Activated gamma-delta T cell treated with anti-CD3 and anti-CD28 coated beads, Interleukin-2, amount 50 U/mL, for 16 hours (primary cell): Measurements from ENCODE around the gene ZCCHC17.
"Not testable (repeated sequence)": the region's sequence is repeated elsewhere in the genome, so short reads cannot be mapped to it uniquely, and the experiment has no call there.

Source experiments
- DNase-seq: peaks from one replicate; pipeline ENCODE4 v3.0.0-alpha.2; 2020; ENCODE audit warnings: low read depth

The ZCCHC17 gene

DNA sequence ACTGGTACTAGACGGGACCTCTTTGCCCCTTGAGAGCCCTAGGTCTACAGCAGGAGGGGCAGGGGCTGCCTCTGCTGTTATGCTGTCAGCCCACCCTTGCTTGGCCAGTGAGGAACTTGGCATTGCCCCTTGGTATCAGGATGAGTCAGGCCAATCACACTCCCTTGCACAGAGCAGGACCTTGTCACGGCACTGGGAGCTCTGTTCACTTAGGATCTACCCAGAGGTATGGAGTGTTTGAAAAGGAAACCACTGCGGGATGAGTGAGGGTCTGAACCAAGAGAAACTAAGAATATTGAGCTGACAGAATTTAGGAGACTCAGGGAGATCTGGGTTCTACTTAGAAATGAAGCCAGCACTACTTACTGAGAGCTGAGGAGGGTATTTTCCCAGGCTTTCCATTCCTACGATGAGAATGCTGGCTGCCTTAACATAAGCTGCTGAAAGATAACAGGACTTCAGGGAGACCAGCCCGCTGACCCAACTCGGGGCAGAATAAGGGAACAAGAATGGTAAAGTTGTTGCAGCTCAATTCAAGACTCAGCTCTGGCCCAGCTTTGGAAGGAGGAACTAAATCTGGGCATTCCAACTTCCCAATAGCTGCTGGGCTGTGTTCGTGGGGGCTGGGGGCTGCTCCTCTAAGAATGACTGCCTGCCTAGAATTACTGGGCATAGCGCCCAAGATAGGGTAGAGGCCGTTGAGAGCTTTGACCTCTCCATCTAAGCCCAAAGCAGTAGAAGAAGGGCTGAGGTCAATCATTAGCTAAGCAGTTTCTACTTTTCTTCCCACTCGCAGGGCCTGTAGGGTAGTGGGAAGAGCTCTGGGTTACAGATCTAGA lies 74.5 kb downstream of the ZCCHC17 start:
- no peak for DNase-seq

DNA sequence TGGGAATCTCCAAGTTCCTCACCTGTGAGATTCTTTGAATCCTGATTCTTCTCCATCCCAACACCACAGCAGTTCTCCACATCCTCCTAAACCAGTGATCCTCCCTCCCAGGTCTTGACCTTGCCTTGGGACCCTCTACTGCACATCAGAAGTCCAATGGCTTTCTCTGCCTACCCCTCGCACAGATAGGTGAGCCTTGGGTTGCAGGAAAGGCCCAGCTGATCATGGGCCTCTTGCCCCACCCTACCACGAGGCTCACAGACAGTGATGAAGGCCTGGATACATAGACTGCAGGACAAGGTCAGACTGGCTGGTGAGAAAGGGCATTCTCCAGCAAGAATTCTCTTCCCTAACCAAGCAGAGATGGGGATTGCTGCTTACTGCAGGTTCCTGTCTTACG lies 75.2 kb downstream of the ZCCHC17 start:
- DNase-seq = no peak

DNA sequence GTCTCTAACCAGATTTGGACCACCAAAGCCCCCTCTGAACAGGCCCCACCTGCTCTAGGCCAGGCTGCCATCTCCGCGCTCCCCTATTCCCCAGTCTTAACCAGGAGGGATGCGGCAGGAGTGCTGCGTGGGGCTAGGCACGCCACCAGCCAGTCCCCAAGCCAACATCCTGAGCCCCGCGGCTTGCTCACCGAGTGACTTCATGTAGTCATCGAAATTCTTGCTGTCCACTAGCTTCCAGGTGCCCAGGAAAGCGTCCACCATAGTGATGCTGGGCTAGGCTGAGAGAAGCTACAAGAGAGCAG lies 75.9 kb downstream of the ZCCHC17 start:
- DNase-seq = no peak

DNA sequence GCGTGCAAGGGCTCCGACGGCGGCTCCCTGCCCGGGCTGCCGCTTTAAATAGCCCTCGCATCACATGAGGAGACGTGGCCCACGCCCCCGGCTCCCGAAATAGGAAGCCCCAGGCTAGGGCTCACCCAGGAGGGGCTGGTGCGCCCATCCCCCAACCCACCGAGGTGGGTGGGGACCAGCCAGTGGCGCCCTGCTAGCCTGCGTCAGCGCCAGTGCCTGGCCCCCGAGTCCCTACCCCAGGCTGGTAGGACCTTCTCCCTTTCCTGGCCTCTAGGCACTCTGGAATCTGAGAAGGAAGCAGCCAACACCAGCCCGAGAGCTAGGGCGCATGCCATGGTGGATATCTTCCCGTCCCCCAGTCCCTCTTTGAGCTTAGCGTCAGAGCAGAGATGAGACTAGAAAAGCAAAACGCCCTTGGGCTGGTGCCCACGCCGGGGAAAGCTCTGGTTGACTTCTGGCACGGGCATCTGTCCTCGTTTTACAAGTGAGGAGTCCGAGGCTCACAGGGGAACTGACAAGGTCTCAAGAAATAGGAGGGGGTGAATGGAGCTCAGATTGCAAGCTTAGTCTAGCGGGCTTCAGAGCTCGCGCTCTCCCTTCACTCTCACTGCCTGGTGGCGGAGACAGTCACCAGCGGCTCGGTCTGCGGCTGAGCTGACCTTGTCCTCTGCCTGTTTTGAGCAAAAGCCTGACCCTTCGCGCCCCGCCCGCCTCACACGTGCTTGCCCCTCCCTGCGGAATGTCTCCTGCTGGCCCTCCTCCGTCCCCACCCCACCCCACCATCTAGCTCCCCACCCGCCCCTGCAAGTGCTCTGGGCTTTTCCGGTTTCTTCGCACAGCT lies 76.4 kb downstream of the ZCCHC17 start, which contains the start of gene FABP3:
FABP3 (minus strand) TSS at position 21 of the 841 bp plus-strand sequence. CDS start 62 bp downstream, outside the sequence.
- DNase-seq = no peak

DNA sequence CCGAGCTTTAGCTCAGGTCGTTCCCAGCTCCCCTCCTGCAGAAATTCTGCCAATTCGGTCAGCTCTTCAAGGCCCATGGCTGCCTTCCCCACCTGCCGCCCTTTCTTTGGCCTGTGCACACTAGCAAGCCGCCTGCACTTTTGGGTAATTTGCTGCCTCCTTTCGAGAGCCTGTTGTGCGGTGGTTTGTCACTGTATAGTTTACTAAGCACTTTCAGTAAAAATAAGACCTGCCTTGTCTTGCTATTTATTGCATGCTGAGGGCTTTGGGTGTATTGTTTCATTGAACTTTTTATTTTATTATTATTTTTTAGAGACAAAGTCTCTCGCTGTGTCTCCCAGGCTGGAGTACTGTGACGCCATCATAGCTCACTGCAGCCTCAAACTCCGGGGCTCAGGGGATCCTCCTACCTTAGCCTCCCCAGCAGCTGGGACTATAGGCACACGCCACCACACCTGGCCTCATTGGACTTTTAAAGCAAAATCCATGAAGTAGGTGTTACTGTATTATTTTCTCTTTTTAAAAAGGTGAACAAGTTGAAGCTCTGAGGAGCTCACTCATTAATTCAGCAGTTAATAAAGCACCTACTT lies 77.2 kb downstream of the ZCCHC17 start:
- no peak for DNase-seq

DNA sequence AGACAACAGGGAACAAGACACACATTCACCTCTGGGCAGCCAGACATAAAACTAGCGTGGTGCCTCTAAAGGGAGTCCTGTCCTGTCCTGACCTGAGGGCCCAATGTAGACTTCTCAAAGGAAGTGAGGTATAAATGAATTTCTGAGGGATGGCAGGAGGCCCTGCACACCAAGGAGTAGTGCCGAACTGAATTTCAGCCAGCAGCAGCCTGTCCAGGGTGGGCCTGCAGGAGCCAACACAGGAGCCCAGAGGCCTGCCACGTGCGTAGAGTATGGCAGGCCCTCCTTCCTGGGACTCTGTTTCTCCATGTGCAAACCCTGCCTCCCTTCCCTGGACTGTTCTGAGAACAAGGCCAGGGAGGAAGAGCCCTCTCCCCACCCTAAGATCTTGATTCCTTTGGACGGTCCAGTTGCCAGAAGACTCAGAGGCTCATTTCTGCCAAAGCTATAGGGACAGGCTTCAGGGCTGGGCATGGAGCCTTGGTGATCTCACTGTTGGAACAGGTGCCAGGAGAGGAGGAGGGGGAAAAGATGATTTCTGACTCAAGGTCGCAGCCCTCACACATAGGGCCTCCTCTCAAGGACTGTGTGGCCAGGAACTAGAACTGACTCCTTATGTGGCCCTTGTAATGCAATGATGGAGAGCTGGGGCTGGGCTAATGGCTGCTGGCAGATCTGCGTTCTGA lies 77.8 kb downstream of the ZCCHC17 start:
- no peak for DNase-seq

DNA sequence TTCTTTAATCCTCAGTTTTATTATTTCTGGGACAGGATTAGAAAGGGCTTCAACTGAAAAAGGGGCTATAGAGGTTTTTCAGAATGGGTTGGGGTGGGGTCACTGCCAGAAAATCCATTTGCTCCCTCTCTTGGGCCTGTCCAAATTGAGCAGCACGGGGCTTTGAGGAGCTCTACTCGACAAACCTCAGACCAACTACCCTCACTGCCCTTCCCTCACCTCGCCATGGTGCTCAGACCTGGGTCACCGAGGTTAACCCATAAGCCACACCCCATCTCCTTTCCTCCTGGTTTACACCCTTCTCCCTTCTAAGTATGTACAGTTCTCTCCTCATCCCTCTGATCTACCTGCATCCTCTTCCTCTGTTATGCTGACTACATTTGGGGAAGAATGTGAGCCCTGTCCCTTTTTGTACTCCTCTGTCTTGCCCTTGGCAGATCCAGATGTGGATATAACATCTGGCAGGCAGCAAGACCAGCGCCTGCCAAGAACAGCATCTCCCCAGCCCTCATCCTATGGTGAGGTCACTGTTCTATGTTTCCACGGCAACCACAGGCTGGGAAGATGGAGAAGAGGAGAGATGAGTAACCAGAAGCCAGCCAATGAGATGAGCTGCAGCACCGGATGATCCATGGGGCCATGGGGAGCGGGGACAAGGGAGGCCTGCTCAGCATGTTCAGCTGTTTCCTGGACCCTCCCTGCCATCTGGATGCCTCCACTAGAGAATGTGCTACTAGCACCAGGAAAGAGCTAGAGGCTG lies 79.7 kb downstream of the ZCCHC17 start:
- no peak for DNase-seq

DNA sequence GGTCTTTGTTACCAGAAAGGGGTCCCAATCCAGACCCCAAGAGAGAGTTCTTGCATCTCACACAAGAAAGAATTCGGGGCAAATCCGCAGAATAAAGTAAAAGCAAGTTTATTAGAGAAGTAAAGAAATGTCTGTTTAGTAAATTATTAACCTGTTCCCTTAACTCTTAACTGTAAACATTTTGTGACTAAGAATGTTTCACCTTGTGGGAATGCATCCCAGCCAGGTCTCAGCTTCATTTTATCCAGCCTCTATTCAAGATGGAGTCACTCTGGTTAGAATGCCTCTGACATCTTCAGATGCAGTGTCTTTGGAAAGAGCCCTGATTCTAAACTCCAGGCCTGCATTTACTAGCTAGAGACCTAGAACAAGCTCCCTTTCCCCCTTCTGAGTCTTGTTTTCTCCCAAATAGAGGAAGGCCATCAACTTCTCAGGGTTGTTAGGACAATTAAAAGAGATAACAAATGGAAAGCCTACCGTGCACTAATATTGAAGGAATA lies 80.6 kb downstream of the ZCCHC17 start:
- no peak for DNase-seq

DNA sequence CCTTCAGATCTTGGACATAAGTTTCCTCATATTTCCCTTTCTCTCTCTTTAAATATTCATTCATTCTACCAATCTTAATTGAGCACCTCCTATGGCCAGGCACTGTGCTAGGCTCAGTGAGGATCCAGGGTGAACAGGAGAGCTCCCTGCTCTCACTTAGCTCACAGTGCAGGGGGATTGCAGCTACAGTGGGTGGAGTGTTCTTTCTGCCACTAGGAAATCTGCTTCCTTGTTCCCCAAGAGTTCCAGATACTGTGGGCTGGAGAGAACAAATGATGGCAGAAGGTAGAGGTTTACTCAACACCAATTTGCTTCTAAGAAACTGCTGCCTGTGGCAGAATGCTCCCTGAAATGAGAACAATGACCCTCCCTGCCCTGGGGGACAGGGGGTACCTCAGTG lies 81.2 kb downstream of the ZCCHC17 start:
- DNase-seq = no peak

DNA sequence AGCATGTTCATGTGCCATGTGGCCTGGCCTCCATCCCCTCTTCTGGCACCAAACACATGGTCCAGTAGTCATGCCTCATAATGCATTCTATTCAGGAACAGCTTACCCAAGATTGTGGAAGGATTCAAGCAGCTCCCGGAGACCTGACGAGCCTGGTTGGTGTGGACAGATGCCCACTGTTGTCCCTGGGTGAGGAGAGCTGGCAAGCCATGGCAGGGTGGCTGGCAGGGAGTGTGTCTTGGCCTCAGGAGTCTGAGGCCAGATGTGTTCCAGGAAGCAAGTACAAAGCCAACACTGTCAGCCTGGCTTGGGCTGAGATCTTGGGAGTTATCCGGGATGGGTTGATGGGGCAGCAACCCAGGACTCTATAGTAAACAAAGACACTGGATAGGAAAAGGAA lies 83.3 kb downstream of the ZCCHC17 start:
- no peak for DNase-seq

DNA sequence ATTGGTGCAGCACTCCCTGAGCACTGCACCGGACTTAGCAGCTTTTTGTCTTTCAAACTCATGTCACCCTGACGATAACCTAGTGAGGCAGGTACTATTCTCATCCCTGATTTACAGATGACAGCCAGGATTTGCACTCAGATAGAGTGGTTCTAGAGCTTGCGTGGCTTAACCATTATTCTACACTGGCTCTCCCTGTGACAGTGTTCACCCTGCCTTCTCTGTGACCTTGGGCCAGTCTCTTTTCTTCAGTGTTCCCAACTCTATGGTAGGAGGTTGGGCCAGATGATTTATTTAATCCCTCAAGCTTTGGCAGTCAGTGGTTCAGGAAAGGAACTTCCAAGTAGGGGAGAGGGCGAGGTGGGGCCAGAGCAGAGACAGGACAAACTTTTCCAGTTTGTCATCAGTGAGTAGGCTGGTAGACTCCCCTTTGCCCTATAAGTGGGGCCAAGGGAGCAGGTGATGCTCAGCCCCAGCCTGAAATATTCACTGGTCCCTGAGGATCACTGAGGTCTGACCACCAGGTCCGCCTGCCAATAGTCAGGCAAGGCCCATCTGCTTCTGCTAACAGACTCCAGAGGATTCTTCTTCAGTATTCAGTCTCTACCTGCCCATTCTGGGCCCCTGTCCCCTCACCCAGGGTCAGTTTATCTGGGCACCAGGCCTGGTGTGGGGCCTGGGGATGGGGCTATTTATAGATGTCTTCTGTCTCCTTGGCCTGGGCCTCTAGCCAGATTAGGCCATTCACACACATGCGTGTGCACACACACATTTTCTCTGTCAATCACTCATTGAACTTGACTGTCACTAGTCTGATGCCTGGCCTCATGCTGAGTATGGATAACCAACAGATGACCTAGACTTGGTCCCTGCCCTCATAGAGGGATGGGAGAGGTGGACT lies 84.8 kb downstream of the ZCCHC17 start:
- DNase-seq = no peak

DNA sequence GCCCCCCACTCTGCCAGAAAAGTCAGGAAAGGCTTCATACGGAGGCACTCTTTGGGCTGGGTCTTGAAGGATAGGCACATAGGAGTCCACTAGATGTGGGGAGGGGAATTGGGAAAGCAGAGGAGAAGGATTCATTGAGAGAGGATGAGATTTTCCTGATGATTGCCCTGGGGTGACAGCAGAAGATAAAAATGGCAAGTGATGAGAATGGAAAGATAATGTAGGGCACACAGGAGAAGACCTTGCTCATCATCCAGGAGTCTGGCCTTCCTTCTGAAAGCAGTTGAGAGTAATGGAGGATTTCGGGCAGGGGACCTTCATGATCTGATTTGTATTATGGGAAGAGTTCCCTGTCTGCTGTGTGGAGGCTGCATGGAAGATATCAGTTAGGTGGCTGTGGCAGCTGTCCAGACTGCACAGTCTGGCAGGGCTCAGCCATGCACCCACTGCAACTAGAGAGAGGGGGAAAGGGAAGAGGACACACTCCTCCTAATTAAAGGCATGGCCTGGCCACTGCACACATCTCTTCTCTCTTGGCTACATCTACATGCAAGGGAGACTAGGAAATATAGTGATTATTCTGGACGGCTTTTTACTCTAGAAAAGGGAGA lies 85.7 kb downstream of the ZCCHC17 start:
- no peak for DNase-seq

DNA sequence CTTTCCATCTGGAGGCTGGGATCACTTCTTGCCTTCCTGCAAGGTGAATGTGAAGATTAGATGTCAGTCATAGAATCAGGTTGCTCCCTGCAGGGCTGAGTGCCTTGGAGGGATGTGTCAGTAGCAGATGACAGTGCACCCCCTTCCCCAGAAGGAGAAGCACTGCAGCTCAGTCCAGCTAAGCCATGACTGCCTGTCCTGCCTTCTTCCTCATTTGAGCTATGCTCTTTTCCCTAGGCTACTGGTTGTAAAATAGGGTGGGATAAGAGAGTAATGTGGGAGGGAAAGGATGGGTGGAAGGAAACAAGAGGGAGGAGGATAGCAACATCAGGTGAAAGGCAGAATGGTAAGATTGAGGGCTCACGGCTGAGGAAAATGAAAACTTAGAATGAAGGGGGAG lies 87.1 kb downstream of the ZCCHC17 start:
- DNase-seq = no peak

DNA sequence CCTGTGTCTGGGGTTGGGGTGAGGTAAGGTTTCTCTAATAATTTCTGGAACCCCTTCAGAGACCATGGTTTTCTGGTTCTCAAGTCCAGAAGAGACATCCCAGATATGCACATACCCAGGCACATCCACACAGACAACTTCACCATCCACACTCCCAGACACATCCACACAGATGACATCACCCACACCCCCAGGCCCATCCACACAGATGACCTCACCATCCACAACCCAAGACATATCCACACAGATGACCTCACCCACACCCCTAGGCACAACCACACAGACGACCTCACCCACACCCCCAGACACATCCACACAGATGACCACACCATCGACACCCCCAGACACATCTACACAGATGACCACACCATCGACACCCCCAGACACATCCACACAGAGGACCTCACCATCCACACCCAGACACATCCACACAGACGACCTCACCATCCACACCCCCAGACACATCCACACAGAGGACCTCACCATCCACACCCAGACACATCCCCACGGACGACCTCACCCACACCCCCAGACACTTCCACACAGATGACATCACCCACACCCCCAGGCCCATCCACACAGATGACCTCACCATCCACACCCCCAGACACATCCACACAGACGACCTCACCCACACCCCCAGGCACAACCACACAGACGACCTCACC lies 89.9 kb downstream of the ZCCHC17 start:
- not testable (repeated sequence) for DNase-seq

DNA sequence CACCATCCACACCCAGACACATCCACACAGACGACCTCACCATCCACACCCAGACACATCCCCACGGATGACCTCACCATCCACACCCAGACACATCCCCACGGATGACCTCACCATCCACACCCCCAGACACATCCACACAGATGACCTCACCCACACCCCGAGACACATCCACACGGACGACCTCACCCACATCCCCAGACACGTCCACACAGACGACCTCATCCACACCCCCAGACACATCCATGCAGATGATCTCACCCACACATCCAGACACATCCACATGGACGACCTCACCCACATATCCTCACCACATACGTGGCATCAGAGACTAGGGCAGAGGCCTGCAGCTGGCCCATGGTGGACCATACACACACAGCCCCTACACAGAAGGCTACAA lies 90.8 kb downstream of the ZCCHC17 start:
- DNase-seq = no peak

DNA sequence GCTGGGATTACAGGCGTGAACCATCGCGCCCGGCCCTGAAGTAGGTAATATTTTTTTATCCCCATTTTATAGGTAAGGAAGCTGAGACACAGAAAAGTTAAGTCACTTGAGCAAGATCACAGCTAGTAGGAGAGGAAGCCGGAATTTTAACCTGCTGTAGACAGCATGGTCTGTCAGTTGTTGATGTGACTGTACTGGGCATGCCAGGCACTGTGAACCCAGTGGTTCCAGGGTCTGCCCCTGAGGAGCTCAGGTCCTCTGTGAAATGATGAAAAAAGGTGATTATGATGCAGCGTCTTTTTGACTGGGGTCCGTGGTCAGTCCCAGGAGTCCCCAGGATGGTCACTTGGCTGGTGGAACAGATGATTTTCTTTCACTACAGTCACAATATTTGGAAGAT lies 92.8 kb downstream of the ZCCHC17 start:
- no peak for DNase-seq

DNA sequence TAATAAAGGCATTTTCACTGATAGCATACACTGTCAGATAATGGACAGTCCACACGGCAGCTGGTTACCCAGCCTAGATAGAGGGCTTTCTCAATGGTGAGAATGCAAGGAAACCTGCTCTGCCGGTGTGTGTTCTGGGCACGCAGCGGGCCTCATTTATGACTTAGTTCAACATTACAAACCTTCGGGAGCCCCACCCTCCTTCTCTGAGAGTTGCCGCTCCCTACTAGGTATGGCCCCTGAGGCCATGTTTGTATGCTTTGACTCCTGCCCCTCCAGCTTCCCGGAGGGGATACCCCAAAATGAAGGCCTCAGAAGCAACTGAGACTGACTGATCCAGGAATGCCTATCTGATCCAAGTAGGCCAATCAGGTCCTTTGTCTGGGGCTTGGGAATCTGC lies 93.2 kb downstream of the ZCCHC17 start:
- no peak for DNase-seq

DNA sequence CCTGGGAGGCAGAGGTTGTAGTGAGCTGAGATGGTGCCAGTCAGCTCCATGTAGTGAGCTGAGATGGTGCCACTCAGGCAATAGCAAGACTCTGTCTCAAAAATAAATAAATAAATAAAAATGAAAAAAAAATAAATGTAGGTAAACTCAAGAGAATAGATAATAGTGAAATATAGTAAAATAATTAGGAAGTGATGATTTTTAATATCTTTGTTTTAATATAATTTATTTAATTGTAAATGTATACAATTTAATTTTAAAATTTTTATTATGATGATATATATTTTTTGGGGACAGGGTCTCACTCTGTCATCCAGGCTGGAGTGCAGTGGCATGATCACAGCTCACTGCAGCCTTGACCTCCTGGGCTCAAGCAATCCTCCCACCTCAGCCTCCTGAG lies 96.6 kb downstream of the ZCCHC17 start:
- DNase-seq = no peak

DNA sequence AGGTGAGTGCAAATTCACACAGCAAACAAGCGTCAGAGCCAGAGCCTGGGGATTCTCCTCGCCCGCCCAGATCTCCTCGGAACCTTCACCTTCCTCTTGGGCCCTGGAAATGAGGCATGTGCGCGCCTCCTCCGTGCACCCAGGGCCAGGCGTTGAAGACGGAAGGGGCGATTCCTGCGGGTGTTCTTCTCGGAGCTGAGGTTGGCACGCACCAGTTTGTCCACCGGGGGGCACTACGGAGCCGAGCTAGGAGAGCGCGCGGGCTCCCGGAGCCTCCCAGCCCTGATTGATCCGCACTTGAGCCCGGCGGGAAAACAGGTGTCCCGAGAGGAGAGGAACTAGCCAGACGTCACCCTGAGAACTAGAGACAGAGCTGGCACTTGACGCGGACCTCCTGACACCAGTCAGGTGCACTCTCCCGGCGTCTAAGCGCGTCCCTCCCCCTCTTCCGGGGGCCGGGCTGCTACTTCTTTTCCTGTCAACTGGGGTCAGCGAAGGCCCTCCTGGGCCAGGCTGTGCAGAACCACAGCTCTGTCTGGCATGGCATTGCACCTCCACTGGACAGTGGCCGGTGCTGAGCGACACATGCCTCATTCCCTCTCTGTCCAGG lies 97.9 kb downstream of the ZCCHC17 start:
- DNase-seq = peak; percentile 58
